A673 (cell line): ENCODE data around the gene FCHO1.

Experiments used
- CTCF ChIP-seq: fragments of 300-800, 200-600 bp; sonication (generic); conservative IDR thresholded peaks from 2 replicates; pipeline ENCODE4 v1.5.1; 2017; ENCODE audit warnings: low read depth, mild to moderate bottlenecking, antibody characterized with exemption, low read length, moderate library complexity, mixed read lengths
- EZH2 ChIP-seq: fragments of 200-600 bp; sonication (generic); IDR thresholded peaks from 2 replicates; pipeline ENCODE4 v1.6.1; 2017; ENCODE audit warnings: borderline replicate concordance, low read depth, mild to moderate bottlenecking, mixed read lengths, antibody characterized with exemption, low read length; ENCODE audit not compliant: poor library complexity, severe bottlenecking

GRCh38 chr19:17737690-17738153, 13.6 kb upstream of the FCHO1 start:
- TF ChIP-seq CTCF (no peak), EZH2 (no peak)
